ENCODE results near the gene HTR1E.

- TF ChIP-seq, protein P1, sequence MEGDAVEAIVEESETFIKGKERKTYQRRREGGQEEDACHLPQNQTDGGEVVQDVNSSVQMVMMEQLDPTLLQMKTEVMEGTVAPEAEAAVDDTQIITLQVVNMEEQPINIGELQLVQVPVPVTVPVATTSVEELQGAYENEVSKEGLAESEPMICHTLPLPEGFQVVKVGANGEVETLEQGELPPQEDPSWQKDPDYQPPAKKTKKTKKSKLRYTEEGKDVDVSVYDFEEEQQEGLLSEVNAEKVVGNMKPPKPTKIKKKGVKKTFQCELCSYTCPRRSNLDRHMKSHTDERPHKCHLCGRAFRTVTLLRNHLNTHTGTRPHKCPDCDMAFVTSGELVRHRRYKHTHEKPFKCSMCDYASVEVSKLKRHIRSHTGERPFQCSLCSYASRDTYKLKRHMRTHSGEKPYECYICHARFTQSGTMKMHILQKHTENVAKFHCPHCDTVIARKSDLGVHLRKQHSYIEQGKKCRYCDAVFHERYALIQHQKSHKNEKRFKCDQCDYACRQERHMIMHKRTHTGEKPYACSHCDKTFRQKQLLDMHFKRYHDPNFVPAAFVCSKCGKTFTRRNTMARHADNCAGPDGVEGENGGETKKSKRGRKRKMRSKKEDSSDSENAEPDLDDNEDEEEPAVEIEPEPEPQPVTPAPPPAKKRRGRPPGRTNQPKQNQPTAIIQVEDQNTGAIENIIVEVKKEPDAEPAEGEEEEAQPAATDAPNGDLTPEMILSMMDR (IDR thresholded peaks at IDR 0.05), result no peak
- TF ChIP-seq POLR2A (IDR thresholded peaks at IDR 0.05), result no peak
Measured at GRCh38 chr6:87012743-87013142, 75.4 kb downstream of the HTR1E start.
